Putamen (tissue), 1 donor: ENCODE measurements around the gene GH2.
"Not testable (repeated sequence)": the region's sequence is repeated elsewhere in the genome, so short reads cannot be mapped to it uniquely, and the experiment has no call there.

Experiments used
- DNase-seq: peaks from one replicate; pipeline ENCODE4 v3.0.0-alpha.2; 2016; ENCODE audit warnings: low spot score

The GH2 gene

DNA sequence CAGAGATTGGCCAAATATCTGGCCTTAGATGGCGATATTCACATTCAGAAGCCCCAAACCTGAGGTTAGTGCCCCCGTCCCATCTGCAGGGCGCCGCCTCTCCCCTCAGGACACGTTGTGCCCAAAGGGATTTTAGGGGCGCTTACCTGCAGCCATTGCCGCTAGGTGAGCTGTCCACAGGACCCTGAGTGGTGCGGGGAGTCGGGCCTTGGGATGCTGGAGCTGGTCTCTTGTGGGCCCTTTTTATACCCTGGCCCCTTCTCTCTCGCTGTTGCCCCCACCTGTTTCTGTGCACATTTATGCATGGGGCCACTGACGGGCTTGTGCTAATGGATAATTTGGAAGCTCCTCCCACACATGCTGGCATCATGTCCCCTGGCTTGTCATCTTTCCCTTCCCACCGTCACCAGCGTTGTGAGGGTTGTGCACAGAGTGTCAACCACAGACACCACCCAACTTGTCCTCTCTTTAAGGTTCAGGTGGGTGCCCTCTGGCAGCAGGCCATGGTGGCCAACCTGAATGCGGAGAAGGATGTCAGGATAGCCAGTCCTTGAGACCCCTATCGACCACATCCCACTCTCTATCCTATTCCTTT lies 29.4 kb upstream of the GH2 start, which contains the start of gene CSHL1:
TSS of gene CSHL1 (minus strand) at position 218 of the 595 bp plus-strand sequence. CDS start at position 156, 62 bp downstream.
- no peak for DNase-seq

DNA sequence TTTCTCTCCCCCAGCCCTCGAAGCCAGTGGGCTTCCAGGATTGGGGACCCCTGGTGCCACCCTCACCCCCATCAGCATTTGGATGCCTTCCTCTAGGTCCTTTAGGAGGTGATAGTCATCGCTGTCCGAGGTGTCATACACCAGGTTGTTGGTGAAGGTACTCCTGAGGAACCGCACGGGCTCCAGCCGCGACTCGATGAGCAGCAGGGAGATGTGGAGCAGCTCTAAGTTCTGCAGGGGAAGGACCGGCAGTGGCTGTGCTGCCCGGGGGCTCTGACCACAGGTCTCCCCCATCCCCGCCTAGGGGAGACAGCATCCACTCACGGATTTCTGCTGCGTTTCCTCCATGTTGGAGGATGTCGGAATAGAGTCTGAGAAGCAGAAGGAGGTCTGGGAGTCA lies 28.4 kb upstream of the GH2 start:
- no peak for DNase-seq

DNA sequence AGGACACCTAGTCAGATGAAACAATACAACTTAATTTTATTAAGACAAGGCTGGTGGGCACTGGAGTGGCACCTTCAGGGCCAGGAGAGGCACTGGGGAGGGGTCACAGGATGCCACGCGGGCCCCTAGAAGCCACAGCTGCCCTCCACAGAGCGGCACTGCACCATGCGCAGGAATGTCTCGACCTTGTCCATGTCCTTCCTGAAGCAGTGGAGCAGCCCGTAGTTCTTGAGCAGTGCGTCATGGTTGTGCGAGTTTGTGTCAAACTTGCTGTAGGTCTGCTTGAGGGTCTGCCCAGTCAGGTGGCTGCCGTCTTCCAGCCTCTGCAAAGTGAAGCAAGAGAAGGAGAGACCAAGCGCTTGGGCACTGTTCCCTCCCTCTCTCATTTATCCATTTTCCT lies 27.8 kb upstream of the GH2 start:
- not testable (repeated sequence) for DNase-seq

DNA sequence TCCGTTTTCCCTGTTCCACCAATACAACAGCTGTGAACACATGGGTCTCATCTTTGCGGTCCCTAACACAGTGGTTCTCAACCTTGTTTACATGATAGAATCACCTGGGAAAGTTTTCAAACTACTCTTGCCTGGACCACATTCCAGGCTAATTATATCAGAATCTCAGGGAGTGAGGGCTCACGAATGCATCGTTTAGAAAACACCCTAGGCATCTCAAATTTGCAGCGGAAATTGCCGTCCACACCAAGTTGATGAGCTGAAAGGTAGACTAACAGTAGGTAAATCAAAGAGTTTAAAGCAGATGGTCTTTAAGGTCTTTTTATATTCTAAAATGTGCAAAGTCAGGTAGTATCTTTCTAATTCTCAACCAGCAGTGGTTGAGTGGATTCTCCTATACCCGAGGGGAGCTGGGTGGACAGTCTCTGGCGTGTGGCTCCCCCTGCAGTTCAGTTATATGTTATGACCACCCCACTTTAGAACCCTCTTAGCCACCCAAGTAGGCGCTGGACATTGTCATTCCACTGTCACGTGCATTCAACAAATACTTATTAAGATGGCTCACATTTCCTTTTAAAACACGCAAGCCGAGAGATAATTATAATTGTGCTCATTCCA lies 25.5 kb upstream of the GH2 start:
- not testable (repeated sequence) for DNase-seq

DNA sequence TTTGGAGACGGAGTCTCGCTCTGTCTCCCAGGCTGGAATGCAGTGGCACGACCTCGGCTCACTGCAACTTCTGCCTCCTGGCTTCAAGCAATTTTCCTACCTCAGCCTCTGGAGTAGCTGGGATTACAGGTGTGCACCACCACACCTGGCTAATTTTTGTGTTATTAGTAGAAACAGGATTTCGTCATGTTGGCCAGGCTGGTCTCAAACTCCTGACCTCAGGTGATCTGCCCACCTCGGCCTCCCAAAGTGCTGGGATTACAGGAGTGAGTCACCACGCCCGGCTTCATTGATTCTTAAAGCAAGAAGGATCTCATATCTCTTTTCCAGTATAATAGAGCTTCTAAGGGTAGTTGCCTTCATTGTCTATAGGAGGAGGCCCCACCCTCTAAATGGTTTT lies 23.1 kb upstream of the GH2 start:
- not testable (repeated sequence) for DNase-seq

DNA sequence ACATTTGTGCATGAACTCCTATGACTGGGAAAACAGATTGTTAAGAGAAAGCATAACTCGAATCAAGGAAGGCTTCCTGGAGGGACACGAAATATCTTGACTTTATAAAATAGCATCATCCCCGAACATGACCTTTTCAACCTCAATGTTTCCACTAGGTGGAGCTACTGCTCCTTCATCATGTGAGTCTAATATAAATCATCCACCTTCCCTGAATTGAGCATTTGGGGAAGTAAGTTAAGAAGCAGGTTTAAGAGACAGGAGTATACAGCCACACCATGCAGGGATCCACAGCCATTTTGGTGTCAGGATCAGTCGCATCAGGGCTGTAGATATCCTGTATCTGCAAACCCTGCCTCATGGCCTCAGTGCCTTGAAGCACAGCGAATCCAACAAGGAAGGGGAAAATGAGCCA lies 22.1 kb upstream of the GH2 start:
- DNase-seq = not testable (repeated sequence)

DNA sequence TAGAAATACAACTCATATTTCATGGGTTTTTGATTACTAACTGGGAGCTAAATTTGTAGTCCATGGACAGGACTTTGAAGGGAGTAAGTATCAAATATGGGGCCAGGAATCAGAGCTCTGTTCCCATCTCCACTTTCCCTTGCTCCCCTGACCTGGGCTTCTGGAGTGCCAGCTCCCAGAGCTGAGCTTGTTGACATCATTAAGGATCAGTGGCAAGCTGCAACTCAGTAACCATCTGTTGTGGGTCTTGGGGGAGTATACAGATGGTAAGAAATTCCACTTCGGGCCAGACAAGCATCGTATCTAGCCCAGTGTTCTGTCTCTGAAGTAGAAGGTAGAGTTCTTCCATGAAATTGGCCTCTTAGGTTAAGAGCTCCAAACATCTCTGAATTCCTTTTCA lies 20.2 kb upstream of the GH2 start:
- DNase-seq = not testable (repeated sequence)

DNA sequence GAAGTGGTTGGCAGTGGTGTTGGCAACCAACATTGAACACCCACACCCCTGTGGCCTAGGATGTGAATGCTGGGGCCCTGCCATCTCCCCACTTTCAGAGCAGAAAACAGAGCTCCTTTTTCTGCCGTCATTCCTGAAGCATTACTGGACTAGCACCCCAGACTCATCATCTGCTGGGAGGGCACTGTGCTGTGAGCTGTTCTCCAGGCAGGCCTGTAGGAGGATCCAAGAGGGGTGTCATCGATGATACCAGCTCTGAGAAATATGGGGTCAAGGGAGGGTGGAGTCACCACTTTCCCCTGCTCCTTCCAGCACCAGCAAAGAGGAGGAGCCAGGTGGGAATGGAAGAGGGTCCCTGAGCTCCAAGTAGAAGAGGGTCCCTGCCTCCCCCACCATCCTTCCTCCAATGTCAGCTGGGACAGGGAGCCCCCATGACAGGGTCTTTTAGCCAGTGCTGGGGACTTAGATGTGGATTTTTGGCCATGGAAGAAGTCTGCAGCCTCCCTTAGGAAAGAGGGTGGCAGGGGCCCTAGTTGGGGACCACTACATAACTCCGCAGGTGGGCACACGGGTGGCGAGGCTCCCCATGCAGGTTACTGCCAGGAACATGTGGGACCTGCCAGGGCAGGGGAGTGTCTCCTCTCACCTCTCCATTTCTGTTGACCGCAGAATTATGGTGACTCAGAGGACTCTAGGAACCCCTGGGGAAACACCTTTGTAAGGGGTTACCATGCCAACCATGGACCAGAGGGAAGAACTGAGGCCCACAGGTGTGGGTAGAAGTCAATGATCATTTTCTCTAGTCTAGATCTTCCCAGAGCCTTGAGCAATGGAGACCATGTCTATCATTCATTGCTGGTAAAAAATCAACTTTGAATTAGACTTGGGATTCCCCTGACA lies 17.4 kb upstream of the GH2 start:
- not testable (repeated sequence) for DNase-seq

DNA sequence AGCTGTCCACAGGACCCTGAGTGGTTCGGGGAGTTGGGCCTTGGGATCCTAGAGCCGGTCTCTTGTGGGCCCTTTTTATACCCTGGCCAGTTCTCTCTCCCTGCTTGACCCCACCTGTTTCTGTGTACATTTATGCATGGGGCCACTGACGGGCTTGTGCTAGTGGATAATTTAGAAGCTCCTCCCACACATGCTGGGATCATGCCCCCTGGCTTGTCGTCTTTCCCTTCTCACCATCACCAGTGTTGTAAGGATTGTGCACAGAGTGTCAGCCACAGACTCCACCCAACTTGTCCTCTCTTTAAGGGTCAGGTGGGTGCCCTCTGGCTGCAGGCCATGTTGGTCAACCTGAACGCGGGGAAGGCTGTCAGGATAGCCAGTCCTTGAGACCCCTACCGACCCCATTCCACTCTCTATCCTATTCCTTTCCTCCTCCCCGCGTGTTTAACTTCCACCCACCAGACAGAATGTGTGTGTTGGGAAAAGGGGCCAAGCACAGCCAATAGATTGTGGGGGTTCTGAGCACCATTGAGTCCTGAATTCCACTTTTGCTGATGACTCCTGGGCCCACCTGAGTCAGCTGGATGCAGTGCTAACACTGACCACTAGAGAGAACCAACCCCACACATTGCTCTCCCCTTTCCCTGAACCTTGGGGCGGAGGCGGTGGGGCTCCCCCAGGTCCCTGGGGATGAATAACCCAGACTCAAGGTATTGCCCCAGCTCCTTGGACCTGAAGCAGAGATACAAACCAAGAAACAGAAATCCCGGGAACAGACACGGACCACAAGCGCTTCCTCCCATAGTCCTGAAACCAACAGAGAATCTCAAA lies 15.0 kb upstream of the GH2 start, which contains the start of gene CSH1:
TSS of gene CSH1 (minus strand) at position 51 of the 831 bp plus-strand sequence. CDS start 63 bp downstream, outside the sequence.
- DNase-seq = not testable (repeated sequence)

DNA sequence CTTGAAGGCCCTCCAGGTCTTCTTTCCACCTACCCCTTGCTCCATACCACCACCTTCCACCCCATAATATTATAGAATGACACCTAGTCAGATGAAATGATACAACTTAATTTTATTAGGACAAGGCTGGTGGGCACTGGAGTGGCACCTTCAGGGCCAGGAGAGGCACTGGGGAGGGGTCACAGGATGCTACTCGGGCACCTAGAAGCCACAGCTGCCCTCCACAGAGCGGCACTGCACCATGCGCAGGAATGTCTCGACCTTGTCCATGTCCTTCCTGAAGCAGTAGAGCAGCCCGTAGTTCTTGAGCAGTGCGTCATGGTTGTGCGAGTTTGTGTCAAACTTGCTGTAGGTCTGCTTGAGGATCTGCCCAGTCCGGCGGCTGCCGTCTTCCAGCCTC lies 13.1 kb upstream of the GH2 start:
- DNase-seq = not testable (repeated sequence)

DNA sequence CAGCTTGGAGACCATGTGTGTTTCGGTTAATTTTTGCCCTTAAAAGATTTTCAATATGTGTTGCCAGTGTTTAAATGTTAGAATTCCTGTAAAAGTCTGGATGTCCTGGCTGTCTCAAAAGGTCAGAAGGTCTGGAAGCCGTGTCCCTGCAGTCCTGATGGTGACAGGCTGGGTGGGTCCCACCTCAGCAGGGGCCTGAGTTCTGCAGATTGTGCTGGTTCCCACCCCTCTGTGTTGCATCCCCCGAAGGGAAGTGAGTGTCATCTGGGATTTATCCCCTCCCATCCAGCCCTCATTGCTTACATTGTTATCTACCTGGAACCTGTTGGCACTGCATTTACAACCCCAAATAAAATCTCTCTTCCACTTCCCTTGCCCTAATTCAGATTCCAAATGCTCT lies 12.3 kb upstream of the GH2 start:
- DNase-seq = not testable (repeated sequence)

DNA sequence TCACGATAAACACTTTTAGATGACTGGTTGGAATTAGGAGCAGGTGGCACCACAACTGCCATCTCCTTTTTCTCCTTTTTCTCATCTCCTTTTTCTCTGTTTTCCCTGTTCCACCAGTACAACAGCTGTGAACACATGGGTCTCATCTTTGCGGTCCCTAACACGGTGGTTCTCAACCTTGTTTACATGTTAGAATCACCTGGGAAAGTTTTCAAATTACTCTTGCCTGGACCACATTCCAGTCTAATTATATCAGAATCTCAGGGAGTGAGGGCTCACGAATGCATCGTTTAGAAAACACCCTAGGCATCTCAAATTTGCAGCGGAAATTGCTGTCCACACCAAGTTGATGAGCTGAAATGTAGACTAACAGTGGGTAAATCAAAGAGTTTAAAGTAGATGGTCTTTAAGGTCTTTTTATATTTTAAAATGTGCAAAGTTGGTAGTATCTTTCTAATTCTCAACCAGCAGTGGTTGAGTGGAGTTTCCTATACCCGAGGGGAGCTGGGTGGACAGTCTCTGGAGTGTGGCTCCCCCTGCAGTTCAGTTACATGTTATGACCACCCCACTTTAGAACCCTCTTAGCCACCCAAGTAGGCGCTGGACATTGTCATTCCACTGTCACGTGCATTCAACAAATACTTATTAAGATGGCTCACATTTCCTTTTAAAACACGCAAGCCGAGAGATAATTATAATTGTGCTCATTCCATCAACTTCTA lies 10.7 kb upstream of the GH2 start:
- not testable (repeated sequence) for DNase-seq

DNA sequence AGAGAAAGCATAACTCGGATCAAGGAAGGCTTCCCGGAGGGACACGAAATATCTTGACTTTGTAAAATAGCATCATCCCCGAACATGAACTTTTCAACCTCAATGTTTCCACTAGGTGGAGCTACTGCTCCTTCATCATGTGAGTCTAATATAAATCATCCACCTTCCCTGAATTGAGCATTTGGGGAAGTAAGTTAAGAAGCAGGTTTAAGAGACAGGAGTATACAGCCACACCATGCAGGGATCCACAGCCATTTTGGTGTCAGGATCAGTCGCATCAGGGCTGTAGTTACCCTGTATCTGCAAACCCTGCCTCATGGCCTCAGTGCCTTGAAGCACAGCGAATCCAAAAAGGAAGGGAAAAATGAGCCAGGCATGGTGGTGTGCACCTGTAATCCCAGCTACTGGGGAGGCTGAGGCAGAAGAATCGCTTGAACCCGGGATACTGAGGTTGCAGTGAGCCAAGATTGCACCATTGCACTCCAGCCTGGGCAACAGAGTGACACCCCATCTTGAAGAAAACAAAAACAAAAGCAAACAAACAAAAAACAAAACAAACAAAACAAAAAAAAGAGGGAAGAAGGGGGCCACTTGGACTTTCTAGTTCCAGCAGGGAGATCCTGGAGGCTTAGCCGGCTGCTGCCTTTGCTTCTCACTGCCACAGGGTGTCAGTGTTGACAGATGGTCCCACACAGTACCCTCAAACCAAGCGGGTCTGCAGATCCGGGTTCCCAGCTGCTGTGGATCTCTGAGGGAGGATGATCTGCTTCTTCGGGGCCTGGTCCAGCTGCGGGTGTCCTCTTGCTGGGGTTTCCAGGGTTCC lies 7.5 kb upstream of the GH2 start:
- not testable (repeated sequence) for DNase-seq

DNA sequence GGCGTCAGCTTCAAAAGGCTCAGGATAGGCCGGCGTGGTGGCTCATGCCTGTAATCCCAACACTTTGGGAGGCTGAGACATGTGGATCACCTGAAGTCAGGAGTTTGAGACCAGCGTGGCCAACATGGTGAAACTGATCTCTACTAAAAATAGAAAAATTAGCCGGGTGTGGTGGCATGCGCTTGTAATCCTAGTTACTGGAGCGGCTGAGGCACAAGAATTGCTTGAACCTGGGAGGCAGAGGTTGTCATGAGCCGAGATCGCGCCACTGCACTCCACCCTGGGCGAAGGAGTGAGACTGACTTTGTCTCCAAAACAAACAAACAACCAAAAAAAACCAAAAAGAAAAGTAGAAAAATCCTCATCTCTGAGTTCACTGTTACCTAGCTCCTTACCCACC lies 3.4 kb upstream of the GH2 start:
- not testable (repeated sequence) for DNase-seq

DNA sequence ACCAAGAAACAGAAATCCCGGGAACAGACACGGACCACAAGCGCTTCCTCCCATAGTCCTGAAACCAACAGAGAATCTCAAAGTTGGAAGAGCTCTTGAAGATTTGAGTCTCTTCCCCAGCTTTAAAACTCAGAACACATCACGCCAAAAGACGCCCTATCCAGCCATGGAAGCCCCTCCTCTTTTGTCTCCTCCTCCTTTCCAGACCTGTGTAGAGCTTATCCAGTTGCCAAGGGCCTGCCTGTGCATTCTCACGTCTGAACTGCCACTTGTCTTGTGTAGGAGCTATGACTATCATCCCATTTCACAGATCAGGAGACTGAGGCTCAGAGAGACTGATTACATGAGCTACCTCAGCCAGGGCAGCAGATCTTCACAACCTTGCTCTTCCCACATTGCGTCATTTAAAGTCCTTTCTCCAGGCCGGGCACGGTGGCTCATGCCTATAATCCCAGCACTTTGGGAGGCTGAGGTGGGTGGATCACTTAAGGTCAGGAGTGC lies 932 bp upstream of the GH2 start:
- DNase-seq = not testable (repeated sequence)

DNA sequence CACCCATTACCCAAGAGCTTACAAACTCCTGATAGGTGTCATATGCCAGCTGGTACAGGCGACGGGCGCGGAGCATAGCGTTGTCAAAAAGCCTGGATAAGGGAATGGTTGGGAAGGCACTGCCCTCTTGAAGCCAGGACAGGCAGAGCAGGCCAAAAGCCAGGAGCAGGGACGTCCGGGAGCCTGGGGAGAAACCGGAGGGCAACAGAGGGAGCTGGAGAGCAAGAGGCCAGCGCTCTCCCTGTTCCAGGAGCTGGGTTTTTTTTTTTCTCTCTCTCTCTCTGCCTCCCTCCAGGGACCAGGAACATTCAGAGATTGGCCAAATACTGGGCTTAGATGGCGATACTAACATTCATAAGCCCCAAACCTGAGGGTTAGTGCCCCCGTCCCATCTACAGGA lies 407 bp downstream of the GH2 start:
- not testable (repeated sequence) for DNase-seq

DNA sequence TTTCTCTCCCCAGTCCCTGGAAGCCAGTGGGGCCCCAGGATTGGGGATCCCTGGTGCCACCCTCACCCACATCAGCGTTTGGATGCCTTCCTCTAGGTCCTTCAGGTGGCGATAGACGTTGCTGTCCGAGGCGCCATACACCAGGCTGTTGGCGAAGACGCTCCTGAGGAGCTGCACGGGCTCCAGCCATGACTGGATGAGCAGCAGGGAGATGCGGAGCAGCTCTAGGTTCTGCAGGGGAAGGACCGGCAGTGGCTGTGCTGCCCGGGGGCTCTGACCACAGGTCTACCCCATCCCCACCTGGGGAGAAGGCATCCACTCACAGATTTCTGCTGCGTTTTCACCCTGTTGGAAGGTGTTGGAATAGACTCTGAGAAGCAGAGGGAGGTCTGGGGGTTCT lies 1.0 kb downstream of the GH2 start:
- DNase-seq = no peak

DNA sequence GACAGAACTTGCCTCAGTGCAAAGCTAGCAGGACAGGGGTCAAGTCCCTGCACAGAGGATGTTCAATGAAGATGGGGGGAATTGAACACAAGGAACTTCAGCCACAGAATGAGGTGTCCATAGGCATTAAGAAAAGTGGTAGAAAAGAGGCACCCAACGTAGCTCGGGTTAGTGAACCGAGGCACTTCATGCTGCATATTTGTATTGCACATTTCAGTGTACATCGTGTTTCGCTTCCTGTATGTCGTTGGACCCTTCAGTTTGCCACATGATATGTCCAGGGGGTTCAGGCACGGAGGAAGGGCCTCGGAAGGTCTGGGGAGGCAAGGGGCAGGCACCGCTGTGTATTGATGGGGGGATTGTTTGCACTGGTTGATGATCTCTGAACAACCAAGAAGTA lies 3.3 kb downstream of the GH2 start:
- DNase-seq = not testable (repeated sequence)

DNA sequence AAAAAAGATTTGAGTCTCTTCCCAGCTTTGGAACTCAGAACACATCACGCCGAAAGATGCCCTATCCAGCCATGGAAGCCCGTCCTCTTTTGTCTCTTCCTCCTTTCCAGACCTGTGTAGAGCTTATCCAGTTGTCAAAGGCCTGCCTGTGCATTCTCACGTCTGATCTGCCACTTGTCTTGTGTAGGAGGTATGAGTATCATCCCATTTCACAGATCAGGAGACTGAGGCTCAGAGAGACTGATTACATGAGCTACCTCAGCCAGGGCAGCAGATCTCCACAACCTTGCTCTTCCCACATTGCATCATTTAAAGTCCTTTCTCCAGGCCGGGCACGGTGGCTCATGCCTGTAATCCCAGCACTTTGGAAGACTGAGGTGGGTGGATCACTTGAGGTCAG lies 7.1 kb downstream of the GH2 start:
- DNase-seq = not testable (repeated sequence)

DNA sequence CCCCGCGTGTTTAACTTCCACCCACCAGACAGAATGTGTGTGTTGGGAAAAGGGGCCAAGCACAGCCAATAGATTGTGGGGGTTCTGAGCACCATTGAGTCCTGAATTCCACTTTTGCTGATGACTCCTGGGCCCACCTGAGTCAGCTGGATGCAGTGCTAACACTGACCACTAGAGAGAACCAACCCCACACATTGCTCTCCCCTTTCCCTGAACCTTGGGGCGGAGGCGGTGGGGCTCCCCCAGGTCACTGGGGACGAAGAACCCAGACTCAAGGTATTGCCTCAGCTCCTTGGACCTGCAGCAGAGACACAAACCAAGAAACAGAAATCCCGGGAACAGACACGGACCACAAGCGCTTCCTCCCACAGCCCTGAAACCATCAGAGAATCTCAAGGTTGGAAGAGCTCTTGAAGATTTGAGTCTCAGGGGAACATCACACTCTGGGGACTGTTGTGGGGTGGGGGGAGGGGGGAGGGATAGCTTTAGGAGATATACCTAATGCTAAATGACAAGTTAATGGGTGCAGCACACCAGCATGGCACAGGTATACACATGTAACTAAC lies 7.6 kb downstream of the GH2 start:
- DNase-seq = not testable (repeated sequence)
